Measurements from ENCODE around the gene TTC7B. TPM values are rescaled to one million over a fixed set of nuclear protein-coding genes. Genes with fewer than 3 reads are reported as not detected.

The TTC7B gene
- total and polyA plus RNA-seq, 2 donors (not counting 3 experiments of a cell fraction or from before 2014, with no cell fraction given) = 46.8 to 76.5 TPM

GRCh38 chr14:90502760-90503159 is 313.5 kb downstream of the TTC7B start:
- Histone ChIP-seq H3K36me3 (ENCODE audit: control insufficient read depth in 2 of 2, extremely low read depth in 1 of 2, insufficient read depth in 2 of 2, low read length in 2 of 2) (no peaks in the 10 kb centered on the region), H3K4me3 (replicated peaks in 1 of 3; ENCODE audit: insufficient read depth in 1 of 3, low read depth in 1 of 3, low read length in 3 of 3) (no peak overlapping the region), H3K27ac (ENCODE audit: insufficient read depth, low read depth, low read length) (no peak overlapping the region), H4K20me1 (replicated peaks; ENCODE audit: control insufficient read depth, extremely low read depth, insufficient read depth, low read length) (no peaks in the 10 kb centered on the region), H2AFZ (ENCODE audit: low read depth, low read length) (no peak overlapping the region), H3K27me3 (ENCODE audit: control insufficient read depth in 2 of 2, insufficient read depth in 2 of 2, low read length in 2 of 2) (peaks cover 2 to 3% of the 10 kb centered on the region in 2 experiments), H3K9me3 (replicated peaks; ENCODE audit: control insufficient read depth, insufficient read depth, low read length) (no peaks in the 10 kb centered on the region), H3K9ac (replicated peaks; ENCODE audit: extremely low read depth, insufficient read depth, low read length) (no peak overlapping the region), H3K79me2 (ENCODE audit: control insufficient read depth, insufficient read depth, low read length) (no peaks in the 10 kb centered on the region), H3K4me1 (ENCODE audit: control insufficient read depth, extremely low read depth, insufficient read depth, low read length) (no peaks in the 10 kb centered on the region), H3K4me2 (ENCODE audit: insufficient read depth, low read length) (no peak overlapping the region), H3K9me1 (replicated peaks; ENCODE audit: control insufficient read depth, extremely low read depth, insufficient read depth, low read length) (no peaks in the 10 kb centered on the region)
- intact Hi-C loops (cut with micrococcal nuclease) = no loop called here
- ChIA-PET CTCF (no interaction called here), POLR2A (no interaction called here)
- dilution Hi-C loops (cut with MboI; ENCODE audit: extremely low pct_ligation_motif_present, low sequenced_read_pairs) = no loop called here
- TF ChIP-seq, protein P1, sequence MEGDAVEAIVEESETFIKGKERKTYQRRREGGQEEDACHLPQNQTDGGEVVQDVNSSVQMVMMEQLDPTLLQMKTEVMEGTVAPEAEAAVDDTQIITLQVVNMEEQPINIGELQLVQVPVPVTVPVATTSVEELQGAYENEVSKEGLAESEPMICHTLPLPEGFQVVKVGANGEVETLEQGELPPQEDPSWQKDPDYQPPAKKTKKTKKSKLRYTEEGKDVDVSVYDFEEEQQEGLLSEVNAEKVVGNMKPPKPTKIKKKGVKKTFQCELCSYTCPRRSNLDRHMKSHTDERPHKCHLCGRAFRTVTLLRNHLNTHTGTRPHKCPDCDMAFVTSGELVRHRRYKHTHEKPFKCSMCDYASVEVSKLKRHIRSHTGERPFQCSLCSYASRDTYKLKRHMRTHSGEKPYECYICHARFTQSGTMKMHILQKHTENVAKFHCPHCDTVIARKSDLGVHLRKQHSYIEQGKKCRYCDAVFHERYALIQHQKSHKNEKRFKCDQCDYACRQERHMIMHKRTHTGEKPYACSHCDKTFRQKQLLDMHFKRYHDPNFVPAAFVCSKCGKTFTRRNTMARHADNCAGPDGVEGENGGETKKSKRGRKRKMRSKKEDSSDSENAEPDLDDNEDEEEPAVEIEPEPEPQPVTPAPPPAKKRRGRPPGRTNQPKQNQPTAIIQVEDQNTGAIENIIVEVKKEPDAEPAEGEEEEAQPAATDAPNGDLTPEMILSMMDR (IDR thresholded peaks at IDR 0.05; ENCODE audit: extremely low read depth in 1 of 2, insufficient read depth in 1 of 2, low read depth in 1 of 2, low read length in 2 of 2) = no peak
- no peak for TF ChIP-seq GATA2 (IDR thresholded peaks at IDR 0.05; ENCODE audit: insufficient read depth, insufficient read length, low read depth, low read length)
- TF ChIP-seq MYC (IDR thresholded peaks at IDR 0.05; ENCODE audit: low read depth, low read length) = no peak
- TF ChIP-seq JUN (IDR thresholded peaks at IDR 0.05; ENCODE audit: borderline replicate concordance, insufficient read depth, insufficient read length, low read depth) = no peak
- no peak for TF ChIP-seq FOS (IDR thresholded peaks at IDR 0.05; ENCODE audit: borderline replicate concordance, insufficient read depth, low read length)
- no peak for TF ChIP-seq POLR2AphosphoS5 (IDR thresholded peaks at IDR 0.05; ENCODE audit: insufficient read depth, low read depth, low read length)
- TF ChIP-seq, protein P2, sequence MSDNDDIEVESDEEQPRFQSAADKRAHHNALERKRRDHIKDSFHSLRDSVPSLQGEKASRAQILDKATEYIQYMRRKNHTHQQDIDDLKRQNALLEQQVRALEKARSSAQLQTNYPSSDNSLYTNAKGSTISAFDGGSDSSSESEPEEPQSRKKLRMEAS (IDR thresholded peaks at IDR 0.05; ENCODE audit: insufficient read depth, insufficient read length) = no peak
- TF ChIP-seq EZH2 (IDR thresholded peaks at IDR 0.05; ENCODE audit: borderline replicate concordance, low read depth, low read length, severe bottlenecking) = no peak
- TF ChIP-seq POLR2A (IDR thresholded peaks at IDR 0.05; ENCODE audit: low read depth, low read length) = no peak
- FAIRE-seq (no peak), DNase-seq (ENCODE audit: low read depth, low spot score) (no peak)
- no TSS peak for BruUV-seq (replicated peaks)

Measured in endothelial cell of umbilical vein (primary cell).